Small intestine (tissue), 7 donors: ENCODE measurements around the gene SMOC2. TPM values are rescaled to one million over a fixed set of nuclear protein-coding genes. Genes with fewer than 3 reads are reported as not detected.

Experiments used
- DNase-seq, 2 donors: peaks; one replicate each; pipeline versions ENCODE4 v3.0.0 to v3.0.0-alpha.2; 2013
- FAIRE-seq: peaks from 2 replicates; lab custom pipeline; 2012; peaks lifted over from hg19 to GRCh38; lab: Jason Lieb, UNC
- H3K27ac ChIP-seq, 3 donors: one replicate each; pipeline ENCODE4 v1.5.1; 2013; ENCODE audit warnings: low read length in 2 of 3, mild to moderate bottlenecking in 2 of 3, control low read depth in 1 of 3, inconsistent platforms in 1 of 3, low read depth in 1 of 3, moderate library complexity in 1 of 3
- H3K27me3 ChIP-seq, 3 donors: one replicate each; pipeline ENCODE4 v1.6.1; 2013; ENCODE audit warnings: low read length in 3 of 3, inconsistent platforms in 1 of 3; ENCODE audit not compliant: control insufficient read depth in 3 of 3, insufficient read depth in 3 of 3
- H3K36me3 ChIP-seq, 3 donors: one replicate each; pipeline ENCODE4 v1.6.1; 2013; ENCODE audit warnings: low read length in 3 of 3, inconsistent platforms in 1 of 3, low read depth in 1 of 3, mild to moderate bottlenecking in 1 of 3, moderate library complexity in 1 of 3; ENCODE audit not compliant: control insufficient read depth in 3 of 3, insufficient read depth in 2 of 3
- H3K4me1 ChIP-seq, 3 donors: one replicate each; pipeline ENCODE4 v1.6.1; 2013; ENCODE audit warnings: low read length in 2 of 3, inconsistent platforms in 1 of 3, low read depth in 1 of 3, mild to moderate bottlenecking in 1 of 3, moderate library complexity in 1 of 3; ENCODE audit not compliant: control insufficient read depth in 3 of 3, insufficient read depth in 2 of 3
- H3K4me3 ChIP-seq, 3 donors: one replicate each; pipeline ENCODE4 v1.5.1; 2013; ENCODE audit warnings: low read length in 3 of 3, control low read depth in 1 of 3, inconsistent platforms in 1 of 3, low read depth in 1 of 3, mild to moderate bottlenecking in 1 of 3, moderate library complexity in 1 of 3
- H3K9me3 ChIP-seq, 2 donors: one replicate each; pipeline ENCODE4 v1.6.1; 2013; ENCODE audit warnings: low read depth in 1 of 2, low read length in 1 of 2; ENCODE audit not compliant: control insufficient read depth in 2 of 2, insufficient read depth in 1 of 2
- WGBS, 3 donors: extraction: QIAGEN DNeasy Blood & Tissue Kit; methylation state at CpG; one replicate each; pipeline ENCODE4 v1.1.7; 2013; 5-methylcytosine and 5-hydroxymethylcytosine counted together
- polyA plus RNA-seq, 4 donors: library from polyadenylated mRNA; stranded (reverse) in 3 of 4; unstranded in 1 of 4; fragments of 200-250 nt in 3 of 4; fragments of 120-200 nt in 1 of 4; gene quantifications; one replicate each; pipeline versions ENCODE4 v1.2.1 to v1.2.3, GENCODE V29; 2013
- donor health status: healthy with polysubstance abuse.
- donor health status: control.
- donor health status: control.
- donor health status: Bipolar disorder and iron deficiency.
- donor health status: healthy.

The SMOC2 gene
- polyA plus RNA-seq, 4 donors: 0.89 to 56.7 (median 4.0) TPM

GRCh38 chr6:168456907-168457652 is 16.1 kb downstream of the SMOC2 start:
- 69 to 84% (median 76%) methylated on average over 31 of the region's 31 CpGs for WGBS, 3 donors
- no peak overlapping the region for H3K4me3 ChIP-seq
- H3K27me3 ChIP-seq: no peaks in the 10 kb centered on the region
- no peaks in the 10 kb centered on the region for H3K4me1 ChIP-seq
- H3K36me3 ChIP-seq: no peaks in the 10 kb centered on the region
- DNase-seq: no peak
- H3K27ac ChIP-seq: no peak overlapping the region
- no peak for FAIRE-seq
- no peaks in the 10 kb centered on the region for H3K9me3 ChIP-seq

DNA sequence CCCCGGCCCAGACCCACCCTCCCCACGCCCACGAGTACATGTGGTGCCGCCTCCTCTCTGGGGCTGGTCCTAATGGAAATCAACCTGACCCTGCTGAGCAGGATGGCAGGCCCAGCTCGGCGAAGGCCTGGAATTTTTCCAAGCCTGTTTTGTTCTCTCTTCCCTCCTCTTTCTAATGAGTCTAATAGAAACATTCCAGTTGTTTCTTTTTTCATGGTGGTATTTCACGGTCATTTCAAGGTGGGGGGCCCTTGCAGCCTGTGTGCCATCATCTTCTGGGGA is 16.6 kb downstream of the SMOC2 start:
- WGBS, 3 donors: 45 to 57% (median 55%) methylated on average over 7 of the region's 7 CpGs
- Histone ChIP-seq H3K27me3 (no peaks in the 10 kb centered on the region), H3K4me3 (no peak overlapping the region), H3K4me1 (no peaks in the 10 kb centered on the region), H3K27ac (no peak overlapping the region), H3K9me3 (no peaks in the 10 kb centered on the region), H3K36me3 (no peaks in the 10 kb centered on the region)
- DNase-seq: no peak
- no peak for FAIRE-seq

DNA sequence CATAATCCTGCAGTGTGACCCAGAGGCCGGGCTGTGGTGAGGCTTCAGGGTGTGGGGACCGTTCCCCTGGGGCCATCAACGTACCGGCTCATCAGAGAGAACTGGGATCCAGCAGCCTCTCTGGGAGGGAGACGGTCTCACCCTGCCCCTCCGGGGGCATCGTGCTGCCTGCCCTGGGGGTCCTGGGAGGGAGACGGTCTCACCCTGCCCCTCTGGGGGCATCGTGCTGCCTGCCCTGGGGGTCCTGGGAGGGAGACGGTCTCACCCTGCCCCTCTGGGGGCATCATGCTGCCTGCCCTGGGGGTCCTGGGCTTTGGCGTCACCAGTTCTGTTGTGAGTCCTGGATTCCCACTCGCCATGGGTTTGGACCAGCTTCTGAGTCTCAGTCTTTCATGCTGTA is 17.1 kb downstream of the SMOC2 start:
- Histone ChIP-seq H3K9me3 (no peaks in the 10 kb centered on the region), H3K27ac (no peak overlapping the region), H3K36me3 (no peaks in the 10 kb centered on the region), H3K27me3 (no peaks in the 10 kb centered on the region), H3K4me3 (no peak overlapping the region), H3K4me1 (no peaks in the 10 kb centered on the region)
- FAIRE-seq: no peak
- DNase-seq: no peak
- 78 to 91% (median 85%) methylated on average over 12 of the region's 12 CpGs for WGBS, 3 donors

DNA sequence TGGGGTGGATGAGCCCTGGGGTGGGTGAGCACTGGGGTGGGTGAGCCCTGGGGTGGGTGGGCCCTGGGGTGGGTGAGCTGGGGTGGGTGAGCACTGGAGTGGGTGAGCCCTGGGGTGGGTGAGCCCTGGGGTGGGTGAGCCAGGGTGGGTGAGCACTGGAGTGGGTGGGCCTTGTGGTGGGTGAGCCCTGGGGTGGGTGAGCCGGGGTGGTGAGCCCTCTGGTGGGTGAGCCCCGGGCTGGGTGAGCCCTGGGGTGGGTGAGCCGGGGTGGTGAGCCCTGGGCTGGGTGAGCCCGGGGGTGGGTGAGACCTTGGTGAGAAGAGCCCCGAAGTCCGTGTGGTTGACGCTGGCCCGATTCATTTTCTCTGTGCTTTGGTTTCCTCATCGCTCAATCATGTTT is 18.6 kb downstream of the SMOC2 start:
- Histone ChIP-seq H3K9me3 (no peaks in the 10 kb centered on the region), H3K4me1 (no peaks in the 10 kb centered on the region), H3K36me3 (no peaks in the 10 kb centered on the region), H3K27ac (no peak overlapping the region), H3K27me3 (no peaks in the 10 kb centered on the region), H3K4me3 (no peak overlapping the region)
- FAIRE-seq (no peak), DNase-seq (no peak)
- 91 to 98% (median 95%) methylated on average over 7 to 9 of the region's 9 CpGs for WGBS, 3 donors

DNA sequence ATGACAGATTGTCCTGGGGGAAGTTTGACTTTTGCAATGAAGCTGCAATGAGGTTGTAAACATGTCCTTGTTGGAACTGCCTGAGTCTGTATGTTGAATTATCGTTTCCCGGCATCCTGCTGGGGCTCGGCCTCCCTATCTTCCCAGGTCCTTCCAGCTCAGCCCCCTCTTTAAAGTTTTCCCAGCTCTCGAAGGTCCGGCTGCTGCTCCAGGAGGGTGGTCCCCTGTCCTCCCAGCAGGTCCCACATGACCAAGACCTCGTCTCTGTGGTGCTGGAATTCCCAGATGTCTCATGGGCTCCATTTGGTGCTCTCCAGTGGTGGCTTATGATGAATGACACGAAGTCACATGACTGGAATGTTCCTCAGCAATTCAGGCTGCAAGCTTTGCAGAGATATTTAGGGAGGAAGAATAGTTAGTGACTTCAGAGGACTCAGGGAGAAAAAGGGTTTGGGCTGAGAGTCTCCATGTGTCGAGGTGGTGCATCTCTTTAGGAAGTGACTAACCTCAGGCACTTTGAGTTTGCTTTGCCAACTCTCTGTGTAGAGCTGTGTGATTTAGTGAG is 21.4 kb downstream of the SMOC2 start:
- Histone ChIP-seq H3K27ac (no peak overlapping the region), H3K4me3 (no peak overlapping the region), H3K36me3 (no peaks in the 10 kb centered on the region), H3K9me3 (no peaks in the 10 kb centered on the region), H3K27me3 (no peaks in the 10 kb centered on the region), H3K4me1 (no peaks in the 10 kb centered on the region)
- FAIRE-seq (no peak), DNase-seq (no peak)
- WGBS, 3 donors: 68 to 84% (median 73%) methylated on average over 8 of the region's 8 CpGs

GRCh38 chr6:168464546-168464945 is 23.6 kb downstream of the SMOC2 start:
- 50 to 77% (median 61%) methylated on average over 4 of the region's 4 CpGs for WGBS, 3 donors
- no peak overlapping the region for H3K27ac ChIP-seq
- H3K4me3 ChIP-seq: no peak overlapping the region
- peaks cover 0 to 2% (median 0%) of the 10 kb centered on the region in 3 donors for H3K36me3 ChIP-seq
- H3K27me3 ChIP-seq: no peaks in the 10 kb centered on the region
- no peaks in the 10 kb centered on the region for H3K4me1 ChIP-seq
- DNase-seq (no peak), FAIRE-seq (no peak)
- no peaks in the 10 kb centered on the region for H3K9me3 ChIP-seq

DNA sequence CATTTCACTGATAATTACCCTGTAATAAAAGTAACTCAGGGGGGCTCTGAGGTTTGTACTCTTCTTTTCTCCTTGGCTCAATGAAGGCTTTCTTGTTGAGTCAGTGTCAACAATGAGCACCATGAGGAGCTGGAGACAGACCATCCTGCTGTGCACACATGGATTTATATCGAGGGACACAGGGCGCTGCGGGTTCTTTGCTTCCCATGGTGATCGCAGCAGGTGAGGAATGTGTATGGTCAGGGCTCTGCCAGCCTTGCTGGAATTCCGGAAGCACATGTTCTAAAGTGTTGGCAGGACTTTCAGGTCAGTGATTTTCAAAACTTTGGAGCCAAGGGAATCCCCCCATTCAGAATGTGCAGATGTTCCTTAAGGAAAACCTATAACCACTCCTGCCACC is 27.1 kb downstream of the SMOC2 start:
- H3K27ac ChIP-seq: no peak overlapping the region
- H3K4me1 ChIP-seq: no peaks in the 10 kb centered on the region
- DNase-seq: no peak
- H3K9me3 ChIP-seq: peaks cover 0 to 5% of the 10 kb centered on the region in 2 donors
- no peaks in the 10 kb centered on the region for H3K27me3 ChIP-seq
- FAIRE-seq: no peak
- 80 to 89% (median 87%) methylated on average over 5 of the region's 5 CpGs for WGBS, 3 donors
- H3K4me3 ChIP-seq: no peak overlapping the region
- H3K36me3 ChIP-seq: peaks cover 0 to 6% (median 0%) of the 10 kb centered on the region in 3 donors

DNA sequence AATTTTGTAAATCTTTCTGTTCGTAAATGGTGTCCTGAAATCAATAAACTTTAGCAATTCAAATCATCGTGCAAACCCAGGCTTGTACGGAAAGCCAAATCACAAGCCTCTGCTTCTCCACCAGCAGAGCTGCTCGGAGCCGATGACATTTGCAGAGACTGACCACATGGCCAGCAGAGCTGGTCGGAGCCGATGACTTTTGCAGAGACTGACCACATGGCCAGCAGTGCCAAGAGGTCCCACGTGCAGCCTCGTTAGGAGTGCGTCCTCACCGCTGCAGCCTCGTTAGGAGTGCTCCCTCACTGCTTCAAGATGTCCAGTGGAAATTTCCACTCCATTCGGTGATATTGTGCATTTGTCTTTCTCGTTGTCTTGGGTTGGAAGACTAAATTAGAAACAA is 28.5 kb downstream of the SMOC2 start:
- no peaks in the 10 kb centered on the region for H3K27me3 ChIP-seq
- no peak overlapping the region for H3K27ac ChIP-seq
- no peaks in the 10 kb centered on the region for H3K4me1 ChIP-seq
- WGBS, 3 donors: 70 to 79% (median 77%) methylated on average over 14 of the region's 14 CpGs
- DNase-seq: no peak
- peaks cover 0 to 5% of the 10 kb centered on the region in 2 donors for H3K9me3 ChIP-seq
- peaks cover 0 to 9% (median 0%) of the 10 kb centered on the region in 3 donors for H3K36me3 ChIP-seq
- FAIRE-seq: no peak
- H3K4me3 ChIP-seq: no peak overlapping the region

DNA sequence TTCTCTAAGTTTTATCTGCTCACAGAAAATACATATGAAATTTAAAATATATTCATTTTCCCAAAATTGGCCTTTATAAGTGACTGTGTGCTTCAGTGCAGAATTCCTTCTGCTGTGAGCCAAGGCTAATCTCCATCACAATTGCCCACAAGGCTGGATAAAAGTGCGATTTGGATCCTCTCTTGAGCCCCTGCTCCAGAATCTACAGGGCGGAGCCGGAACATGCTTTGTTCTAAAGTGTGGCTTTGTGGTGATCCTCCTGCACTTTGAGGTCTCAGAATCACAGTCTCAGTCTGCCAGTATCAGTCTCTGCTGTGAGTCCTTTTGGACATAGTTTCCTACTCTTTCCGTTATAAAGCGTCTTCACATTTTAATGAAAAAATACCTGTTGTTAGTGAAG is 28.9 kb downstream of the SMOC2 start:
- H3K4me1 ChIP-seq: no peaks in the 10 kb centered on the region
- H3K9me3 ChIP-seq: peaks cover 0 to 5% of the 10 kb centered on the region in 2 donors
- 82 to 90% (median 88%) methylated on average over 5 of the region's 5 CpGs for WGBS, 3 donors
- FAIRE-seq (no peak), DNase-seq (no peak)
- no peaks in the 10 kb centered on the region for H3K27me3 ChIP-seq
- peaks cover 0 to 9% (median 0%) of the 10 kb centered on the region in 3 donors for H3K36me3 ChIP-seq
- no peak overlapping the region for H3K27ac ChIP-seq
- no peak overlapping the region for H3K4me3 ChIP-seq
